Measurements from ENCODE around the gene B3GALT4.

DNA sequence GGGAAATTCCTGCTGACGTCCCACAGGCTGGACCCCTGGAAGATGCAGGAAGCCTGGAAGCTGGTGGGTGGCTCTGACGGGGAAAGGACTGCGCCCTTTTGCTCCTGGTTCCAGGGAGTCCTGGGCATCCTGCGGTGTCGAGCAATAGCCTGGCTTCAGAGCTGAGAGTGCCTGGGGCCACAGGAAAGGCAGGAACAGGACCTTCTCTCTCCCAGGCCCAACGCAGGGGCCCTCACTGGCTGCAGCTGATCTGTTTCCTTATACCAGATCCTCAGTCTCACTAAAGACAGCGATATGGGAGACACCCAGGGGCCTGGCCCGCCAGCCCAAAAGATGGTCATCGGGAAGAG lies 1.4 kb downstream of the B3GALT4 start:
- TF ChIP-seq, protein P1, sequence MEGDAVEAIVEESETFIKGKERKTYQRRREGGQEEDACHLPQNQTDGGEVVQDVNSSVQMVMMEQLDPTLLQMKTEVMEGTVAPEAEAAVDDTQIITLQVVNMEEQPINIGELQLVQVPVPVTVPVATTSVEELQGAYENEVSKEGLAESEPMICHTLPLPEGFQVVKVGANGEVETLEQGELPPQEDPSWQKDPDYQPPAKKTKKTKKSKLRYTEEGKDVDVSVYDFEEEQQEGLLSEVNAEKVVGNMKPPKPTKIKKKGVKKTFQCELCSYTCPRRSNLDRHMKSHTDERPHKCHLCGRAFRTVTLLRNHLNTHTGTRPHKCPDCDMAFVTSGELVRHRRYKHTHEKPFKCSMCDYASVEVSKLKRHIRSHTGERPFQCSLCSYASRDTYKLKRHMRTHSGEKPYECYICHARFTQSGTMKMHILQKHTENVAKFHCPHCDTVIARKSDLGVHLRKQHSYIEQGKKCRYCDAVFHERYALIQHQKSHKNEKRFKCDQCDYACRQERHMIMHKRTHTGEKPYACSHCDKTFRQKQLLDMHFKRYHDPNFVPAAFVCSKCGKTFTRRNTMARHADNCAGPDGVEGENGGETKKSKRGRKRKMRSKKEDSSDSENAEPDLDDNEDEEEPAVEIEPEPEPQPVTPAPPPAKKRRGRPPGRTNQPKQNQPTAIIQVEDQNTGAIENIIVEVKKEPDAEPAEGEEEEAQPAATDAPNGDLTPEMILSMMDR (IDR thresholded peaks at IDR 0.05): no peak
- TF ChIP-seq POLR2A (IDR thresholded peaks at IDR 0.05): no peak
